Measurements from ENCODE around the gene TBX4.

DNA sequence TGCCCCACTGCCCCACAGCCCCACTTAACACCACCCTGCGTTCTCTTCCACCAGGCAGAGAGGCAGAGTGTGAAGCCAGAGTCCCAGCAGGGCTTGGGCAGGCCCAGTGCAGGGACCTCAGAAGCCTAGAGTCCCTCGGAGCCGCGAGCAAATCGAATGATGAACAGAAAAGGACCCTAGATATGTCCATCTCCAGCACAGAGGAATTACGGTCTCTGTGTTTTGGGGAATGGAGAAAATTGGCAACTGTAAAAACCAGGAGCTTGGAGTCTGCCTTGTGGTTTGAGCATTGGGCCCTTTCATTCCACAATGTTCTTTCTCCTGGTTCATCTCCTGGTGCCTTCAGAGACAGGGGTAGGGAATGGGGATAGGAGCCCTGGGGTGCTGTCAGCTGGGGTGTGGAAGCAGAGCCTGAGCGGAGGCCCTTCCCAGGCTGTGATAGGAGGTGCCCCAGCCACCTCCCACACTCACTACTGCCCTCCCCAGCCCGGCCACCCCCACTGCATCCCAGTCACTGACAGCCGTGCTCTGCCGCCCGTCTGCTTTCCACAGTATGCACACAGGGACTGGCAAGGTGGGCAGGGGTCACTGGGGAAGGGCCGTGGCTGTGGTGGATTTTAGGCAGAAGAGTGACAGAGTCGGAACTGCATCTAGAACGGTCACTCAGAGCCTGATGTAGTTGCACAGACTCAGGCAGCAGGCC, 26.7 kb downstream of the TBX4 start:
- TF ChIP-seq, protein P1, sequence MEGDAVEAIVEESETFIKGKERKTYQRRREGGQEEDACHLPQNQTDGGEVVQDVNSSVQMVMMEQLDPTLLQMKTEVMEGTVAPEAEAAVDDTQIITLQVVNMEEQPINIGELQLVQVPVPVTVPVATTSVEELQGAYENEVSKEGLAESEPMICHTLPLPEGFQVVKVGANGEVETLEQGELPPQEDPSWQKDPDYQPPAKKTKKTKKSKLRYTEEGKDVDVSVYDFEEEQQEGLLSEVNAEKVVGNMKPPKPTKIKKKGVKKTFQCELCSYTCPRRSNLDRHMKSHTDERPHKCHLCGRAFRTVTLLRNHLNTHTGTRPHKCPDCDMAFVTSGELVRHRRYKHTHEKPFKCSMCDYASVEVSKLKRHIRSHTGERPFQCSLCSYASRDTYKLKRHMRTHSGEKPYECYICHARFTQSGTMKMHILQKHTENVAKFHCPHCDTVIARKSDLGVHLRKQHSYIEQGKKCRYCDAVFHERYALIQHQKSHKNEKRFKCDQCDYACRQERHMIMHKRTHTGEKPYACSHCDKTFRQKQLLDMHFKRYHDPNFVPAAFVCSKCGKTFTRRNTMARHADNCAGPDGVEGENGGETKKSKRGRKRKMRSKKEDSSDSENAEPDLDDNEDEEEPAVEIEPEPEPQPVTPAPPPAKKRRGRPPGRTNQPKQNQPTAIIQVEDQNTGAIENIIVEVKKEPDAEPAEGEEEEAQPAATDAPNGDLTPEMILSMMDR (optimal IDR thresholded peaks at IDR 0.05 in 1 of 3, IDR thresholded peaks at IDR 0.05 in 1 of 3, conservative IDR thresholded peaks at IDR 0.05 in 1 of 3; ENCODE audit: extremely low read depth in 1 of 3, insufficient read depth in 2 of 3, low read length in 3 of 3) = peak in 2 of 3 experiments; percentile 19 to 21
- no peak for TF ChIP-seq EZH2 (IDR thresholded peaks at IDR 0.05; ENCODE audit: low read length)
